Measurements from ENCODE around the gene TARM1.

The TARM1 gene

DNA sequence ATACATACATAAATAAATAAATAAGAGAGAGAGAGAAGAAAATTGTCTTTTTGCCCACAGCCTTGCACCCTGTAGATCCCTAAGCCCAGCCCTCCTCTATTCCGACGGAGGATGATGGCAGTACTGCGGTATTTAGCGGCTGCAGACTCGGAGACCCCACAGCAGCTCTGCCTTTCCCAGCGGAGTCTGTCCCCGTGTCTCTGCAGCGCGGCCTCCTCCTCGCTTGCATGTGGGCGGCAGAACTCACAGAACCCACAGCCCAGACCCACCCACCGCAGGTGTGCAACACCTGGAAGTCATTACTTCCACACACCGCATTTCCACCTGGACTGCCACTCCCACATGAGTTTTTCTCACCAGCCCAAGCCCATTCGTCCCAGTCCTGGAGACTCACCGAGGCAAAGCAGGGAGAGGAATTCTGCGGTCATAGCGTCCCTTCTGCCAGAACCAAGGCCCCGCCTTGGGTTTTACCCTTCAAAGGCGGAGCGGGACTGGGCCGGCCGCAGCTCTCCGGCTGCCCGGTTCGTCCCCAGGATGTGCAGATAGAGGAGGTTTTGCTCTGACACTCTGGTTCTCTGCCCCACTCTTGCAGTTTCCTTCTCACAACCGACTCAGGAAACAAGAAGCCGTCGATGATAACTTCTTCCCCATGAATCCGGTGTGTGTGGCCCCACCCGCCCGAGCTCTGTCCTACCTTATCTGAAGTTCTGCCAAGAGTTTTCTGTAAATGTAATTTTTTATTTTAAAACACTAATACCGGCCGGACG lies 17.6 kb downstream of the TARM1 start, which contains the start of gene VSTM1:
Gene VSTM1 (minus strand): TSS at position 548 of the 767 bp plus-strand sequence. CDS start 120 bp downstream, at position 428.
- H3K4me3 ChIP-seq (ENCODE audit: low read depth, low read length): no peak within 1 kb of the TSS
- TF ChIP-seq MYC (IDR thresholded peaks at IDR 0.05; ENCODE audit: low read depth, low read length) (no peak), CTCF (IDR thresholded peaks at IDR 0.05; ENCODE audit: low read depth, low read length) (no peak), POLR2A (IDR thresholded peaks at IDR 0.05; ENCODE audit: extremely low read depth, insufficient read length) (no peak)
- TF ChIP-seq, protein P1, sequence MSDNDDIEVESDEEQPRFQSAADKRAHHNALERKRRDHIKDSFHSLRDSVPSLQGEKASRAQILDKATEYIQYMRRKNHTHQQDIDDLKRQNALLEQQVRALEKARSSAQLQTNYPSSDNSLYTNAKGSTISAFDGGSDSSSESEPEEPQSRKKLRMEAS (IDR thresholded peaks at IDR 0.05; ENCODE audit: low read depth, low read length): no peak
- DNase-seq (ENCODE audit: low read depth): no peak

DNA sequence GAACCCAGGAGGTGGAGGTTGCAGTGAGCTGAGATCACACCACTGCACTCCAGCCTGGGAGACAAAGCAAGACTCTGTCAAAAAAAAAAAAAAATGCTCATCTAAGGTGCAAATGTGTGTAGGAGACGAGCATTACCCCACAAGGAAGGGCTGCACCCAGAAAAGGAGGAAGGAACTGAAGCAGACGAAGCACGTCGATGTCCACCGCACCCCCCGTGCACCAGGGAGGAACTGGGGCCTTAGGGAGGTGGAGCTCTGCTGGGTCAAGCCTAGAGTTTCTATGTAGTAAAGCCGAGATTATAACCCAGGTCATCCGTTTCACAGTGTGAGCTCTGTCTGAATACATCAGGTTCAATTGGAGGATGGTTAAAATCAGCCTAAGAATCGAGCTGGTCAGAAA lies 18.5 kb downstream of the TARM1 start:
- H3K4me3 ChIP-seq (ENCODE audit: low read depth, low read length): no peak overlapping the region
- TF ChIP-seq MYC (IDR thresholded peaks at IDR 0.05; ENCODE audit: low read depth, low read length) (no peak), POLR2A (IDR thresholded peaks at IDR 0.05; ENCODE audit: extremely low read depth, insufficient read length) (no peak), CTCF (IDR thresholded peaks at IDR 0.05; ENCODE audit: low read depth, low read length) (no peak)
- TF ChIP-seq, protein P1 (IDR thresholded peaks at IDR 0.05; ENCODE audit: low read depth, low read length): no peak

DNA sequence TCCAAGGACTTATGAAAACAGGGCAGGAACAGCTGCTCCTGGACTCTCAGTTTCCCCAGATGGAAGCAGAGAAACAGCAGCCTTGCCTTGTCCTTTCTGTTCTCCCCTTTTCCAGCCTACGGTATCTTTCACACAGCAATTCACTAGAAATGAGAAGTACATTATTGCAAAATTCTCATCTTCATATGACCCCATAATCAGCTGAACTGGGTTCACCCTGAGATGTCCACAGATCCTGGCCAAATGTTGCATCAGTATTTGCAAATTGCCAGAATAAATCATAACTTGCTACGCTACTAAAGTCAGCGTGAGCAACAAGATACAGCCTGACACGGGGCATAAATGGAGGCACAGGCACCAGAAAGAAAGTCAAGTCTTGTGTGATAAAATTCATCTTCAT lies 33.5 kb downstream of the TARM1 start:
- H3K4me3 ChIP-seq (ENCODE audit: low read depth, low read length): no peak overlapping the region
- TF ChIP-seq CTCF (IDR thresholded peaks at IDR 0.05; ENCODE audit: low read depth, low read length) (no peak), MYC (IDR thresholded peaks at IDR 0.05; ENCODE audit: low read depth, low read length) (no peak), POLR2A (IDR thresholded peaks at IDR 0.05; ENCODE audit: extremely low read depth, insufficient read length) (no peak)
- TF ChIP-seq, protein P1 (IDR thresholded peaks at IDR 0.05; ENCODE audit: low read depth, low read length): no peak
- DNase-seq (ENCODE audit: low read depth): peak; percentile 44

More for the DNA sequence above, 18.5 kb downstream of the TARM1 start:
- peak; percentile 77 for DNase-seq (ENCODE audit: low read depth)

DNA sequence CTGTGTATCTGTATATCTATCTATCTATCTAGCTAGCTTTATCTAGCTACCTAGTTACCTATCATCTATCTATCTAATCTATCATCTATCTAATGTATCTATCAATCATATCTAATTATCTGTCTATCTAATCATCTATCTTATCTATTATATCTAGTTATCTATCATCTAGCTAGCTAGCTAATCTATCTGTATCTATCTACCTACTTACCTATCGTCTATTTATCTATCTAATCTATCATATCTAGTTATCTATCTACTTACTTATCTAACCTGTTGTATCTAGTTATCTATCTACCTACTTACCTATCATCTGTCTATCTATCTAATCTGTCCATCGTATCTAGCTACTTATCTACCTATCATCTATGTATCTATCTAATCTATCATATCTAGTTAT lies 35.4 kb downstream of the TARM1 start:
- DNase-seq (ENCODE audit: low read depth): no peak
- H3K4me3 ChIP-seq (ENCODE audit: low read depth, low read length): no peak overlapping the region
- TF ChIP-seq POLR2A (IDR thresholded peaks at IDR 0.05; ENCODE audit: extremely low read depth, insufficient read length) (no peak), MYC (IDR thresholded peaks at IDR 0.05; ENCODE audit: low read depth, low read length) (no peak), CTCF (IDR thresholded peaks at IDR 0.05; ENCODE audit: low read depth, low read length) (no peak)
- TF ChIP-seq, protein P1 (IDR thresholded peaks at IDR 0.05; ENCODE audit: low read depth, low read length): no peak

GRCh38 chr19:54042989-54043388 lies 38.2 kb downstream of the TARM1 start:
- H3K4me3 ChIP-seq (ENCODE audit: low read depth, low read length): no peak overlapping the region
- TF ChIP-seq POLR2A (IDR thresholded peaks at IDR 0.05; ENCODE audit: extremely low read depth, insufficient read length) (no peak), CTCF (IDR thresholded peaks at IDR 0.05; ENCODE audit: low read depth, low read length) (no peak), MYC (IDR thresholded peaks at IDR 0.05; ENCODE audit: low read depth, low read length) (no peak)
- TF ChIP-seq, protein P1 (IDR thresholded peaks at IDR 0.05; ENCODE audit: low read depth, low read length): no peak
- no peak for DNase-seq (ENCODE audit: low read depth)

All from NB4 (cell line).